NT2/D1 (cell line): ENCODE measurements around the gene GPRC5B.

Source experiments
- SUZ12 ChIP-seq: IDR thresholded peaks from 2 replicates; pipeline ENCODE4 v1.6.1; 2011; ENCODE audit not compliant: insufficient read length, insufficient read depth; ENCODE audit errors: extremely low read depth
- YY1 ChIP-seq: IDR thresholded peaks from 2 replicates; pipeline ENCODE4 v1.6.1; 2011; ENCODE audit not compliant: insufficient read length, insufficient read depth
- ZNF274 ChIP-seq: IDR thresholded peaks from 2 replicates; pipeline ENCODE4 v1.6.1; 2011; ENCODE audit warnings: mild to moderate bottlenecking, low read depth, low read length

DNA sequence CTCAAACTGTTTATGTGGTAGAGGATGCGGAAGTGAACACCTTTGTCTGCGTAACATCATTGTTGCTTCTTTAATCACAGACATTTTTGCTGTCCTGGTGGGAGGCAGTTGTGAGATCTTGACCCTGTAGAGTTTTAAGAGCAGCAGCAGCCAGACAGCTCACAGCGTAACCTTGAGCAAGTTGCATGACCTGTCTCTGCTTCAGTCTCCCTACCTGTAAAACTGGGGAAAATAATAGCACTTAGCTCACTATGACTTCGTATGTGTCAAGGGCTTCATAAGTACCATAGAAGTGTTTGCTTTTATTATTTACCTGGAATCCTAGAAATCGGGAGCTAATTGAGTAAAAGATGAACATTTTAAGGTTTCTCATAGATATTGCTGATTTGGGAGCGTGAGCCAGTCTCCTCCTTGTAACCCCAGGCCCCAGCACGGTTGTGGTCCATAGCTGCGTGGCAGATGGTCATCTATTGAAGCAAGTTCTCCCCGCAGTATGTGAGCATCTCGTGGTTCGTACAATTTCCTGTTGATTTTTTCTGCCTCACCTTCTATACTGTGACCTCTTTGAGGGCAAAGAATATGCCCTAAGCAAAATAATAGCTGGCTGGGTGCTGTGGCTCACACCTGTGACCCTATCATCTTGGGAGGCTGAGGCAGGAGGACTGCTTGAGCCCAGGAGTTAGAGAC is 34.4 kb downstream of the GPRC5B start:
- TF ChIP-seq ZNF274 = no peak
- TF ChIP-seq SUZ12 = no peak
- TF ChIP-seq YY1 = no peak
